SK-N-SH (cell line): ENCODE data around the gene ADGRE2. TPM values are rescaled to one million over a fixed set of nuclear protein-coding genes. Genes with fewer than 3 reads are reported as not detected.

Source experiments
- CTCF ChIA-PET: fragments of 300-600, 350-600 bp; formaldehyde crosslinking; extraction: SDS; loops from one replicate; lab custom pipeline; 2021; lab: Yijun Ruan, JAX
- POLR2A ChIA-PET: fragments of 350-600 bp; sonication (Branson Sonifier 250); formaldehyde crosslinking; extraction: SDS; loops from one replicate; lab custom pipeline; 2020; ENCODE audit warnings: antibody characterized with exemption, inconsistent platforms; lab: Yijun Ruan, JAX
- DNase-seq: peaks from one replicate; pipeline ENCODE4 v3.0.0; 2012
- H2AFZ ChIP-seq: fragments of 200-600 bp; sonication (generic); 2 replicates; pipeline ENCODE4 v1.8.1; 2016; ENCODE audit warnings: antibody characterized with exemption, mild to moderate bottlenecking, low read depth
- H3F3A ChIP-seq: fragments of 200-600 bp; sonication (generic); replicated peaks from 2 replicates; pipeline ENCODE3; 2016; ENCODE audit warnings: antibody characterized with exemption, mild to moderate bottlenecking; ENCODE audit not compliant: insufficient read depth
- H3K27ac ChIP-seq, 2 experiments: fragments of 200-500 bp in 1 of 2; fragments of 200-600 bp in 1 of 2; sonication (Bioruptor generic) in 1 of 2; sonication (generic), shearing (Covaris generic) in 1 of 2; 2 replicates each; pipeline versions ENCODE4 v1.5.1 to v1.6.1; 2014 to 2016; ENCODE audit warnings: low read depth in 2 of 2, inconsistent platforms in 1 of 2, low read length in 1 of 2, mild to moderate bottlenecking in 1 of 2, mixed read lengths in 1 of 2
- H3K27me3 ChIP-seq: fragments of 200-600 bp; sonication (generic), shearing (Covaris generic); 2 replicates; pipeline ENCODE4 v1.6.1; 2016; ENCODE audit warnings: mixed run types; ENCODE audit not compliant: insufficient read depth
- H3K36me3 ChIP-seq, 2 experiments: fragments of 200-500 bp in 1 of 2; fragments of 200-600 bp in 1 of 2; sonication (Bioruptor generic) in 1 of 2; sonication (generic) in 1 of 2; replicated peaks in 1 of 2; 2 replicates each; pipeline versions ENCODE3 to v1.5.1; 2014 to 2016; ENCODE audit warnings: low read length in 1 of 2, mild to moderate bottlenecking in 1 of 2; ENCODE audit not compliant: insufficient read depth in 2 of 2, control insufficient read depth in 1 of 2
- H3K4me1 ChIP-seq, 2 experiments: fragments of 200-500 bp in 1 of 2; fragments of 200-600 bp in 1 of 2; sonication (Bioruptor generic) in 1 of 2; sonication (generic), shearing (Covaris generic) in 1 of 2; 2 replicates each; pipeline versions ENCODE4 v1.5.1 to v1.6.1; 2014 to 2016; ENCODE audit warnings: low read depth in 1 of 2, low read length in 1 of 2, mixed run types in 1 of 2; ENCODE audit not compliant: insufficient read depth in 2 of 2, control insufficient read depth in 1 of 2
- H3K4me2 ChIP-seq: fragments of 200-600 bp; sonication (generic), shearing (Covaris generic); 2 replicates; pipeline ENCODE4 v1.6.1; 2017; ENCODE audit warnings: mixed run types
- H3K4me3 ChIP-seq, 2 experiments: fragments of 200-500 bp in 1 of 2; fragments of 200-600 bp in 1 of 2; sonication (Bioruptor generic) in 1 of 2; sonication (generic), shearing (Covaris generic) in 1 of 2; 2 replicates each; pipeline versions ENCODE4 v1.5.1 to v1.8.1; 2014 to 2016; ENCODE audit warnings: low read depth in 2 of 2, inconsistent platforms in 1 of 2, low read length in 1 of 2, mild to moderate bottlenecking in 1 of 2, mixed read lengths in 1 of 2, moderate library complexity in 1 of 2
- H3K79me2 ChIP-seq: fragments of 200-600 bp; sonication (generic); 2 replicates; pipeline ENCODE4 v1.8.1; 2017; ENCODE audit warnings: mild to moderate bottlenecking; ENCODE audit not compliant: insufficient read depth
- H3K9ac ChIP-seq: fragments of 200-600 bp; sonication (generic); 2 replicates; pipeline ENCODE4 v1.6.1; 2017; ENCODE audit warnings: mixed run types
- H3K9me2 ChIP-seq: fragments of 200-600 bp; sonication (generic); 2 replicates; pipeline ENCODE4 v1.6.1; 2017; ENCODE audit warnings: mixed run types
- H3K9me3 ChIP-seq: fragments of 200-600 bp; sonication (generic); 2 replicates; pipeline ENCODE4 v1.6.1; 2017; ENCODE audit warnings: mixed run types, mild to moderate bottlenecking, moderate library complexity
- H4K20me1 ChIP-seq: fragments of 200-600 bp; sonication (generic); 2 replicates; pipeline ENCODE4 v1.6.1; 2017; ENCODE audit warnings: mild to moderate bottlenecking, mixed run types; ENCODE audit not compliant: insufficient read depth
- ELF1 ChIP-seq: IDR thresholded peaks from 2 replicates; pipeline ENCODE4 v1.4.0; 2012
- EP300 ChIP-seq, 2 experiments: IDR thresholded peaks; 2 replicates each; pipeline versions ENCODE4 v1.4.0 to v1.6.1; 2012; ENCODE audit warnings: borderline replicate concordance in 1 of 2, low read depth in 1 of 2, low read length in 1 of 2
- EZH2phosphoT487 ChIP-seq: fragments of 200-600 bp; sonication (generic); IDR thresholded peaks from 2 replicates; pipeline ENCODE4 v1.6.1; 2017; ENCODE audit warnings: low read depth, mixed run types, mild to moderate bottlenecking, antibody characterized with exemption, moderate library complexity, borderline replicate concordance
- FOXM1 ChIP-seq: IDR thresholded peaks from 2 replicates; pipeline ENCODE4 v1.4.0; 2012; ENCODE audit warnings: low read depth, mild to moderate bottlenecking
- GABPA ChIP-seq: IDR thresholded peaks from 2 replicates; pipeline ENCODE4 v1.4.0; 2012; ENCODE audit warnings: low read depth, mild to moderate bottlenecking
- JUND ChIP-seq: IDR thresholded peaks from 2 replicates; pipeline ENCODE4 v1.4.0; 2012
- MEF2A ChIP-seq: IDR thresholded peaks from 2 replicates; pipeline ENCODE4 v1.4.0; 2012; ENCODE audit warnings: low read depth, borderline replicate concordance
- NFIC ChIP-seq: IDR thresholded peaks from 2 replicates; pipeline ENCODE4 v1.4.0; 2012; ENCODE audit warnings: borderline replicate concordance
- PBX3 ChIP-seq: IDR thresholded peaks from 2 replicates; pipeline ENCODE4; 2012
- POLR2AphosphoS5 ChIP-seq: IDR thresholded peaks from 2 replicates; pipeline ENCODE4 v1.6.1; 2012; ENCODE audit warnings: low read depth, low read length
- RAD21 ChIP-seq: IDR thresholded peaks from 2 replicates; pipeline ENCODE4 v1.6.1; 2012; ENCODE audit warnings: mild to moderate bottlenecking, low read length
- REST ChIP-seq: IDR thresholded peaks from 2 replicates; pipeline ENCODE4 v1.6.1; 2012; ENCODE audit warnings: mild to moderate bottlenecking, low read depth, low read length, moderate library complexity
- RFX5 ChIP-seq: IDR thresholded peaks from 2 replicates; pipeline ENCODE4 v1.6.1; 2012; ENCODE audit warnings: mild to moderate bottlenecking, improper control_type of control experiment, low read length
- RXRA ChIP-seq: IDR thresholded peaks from 2 replicates; pipeline ENCODE4 v1.4.0; 2012; ENCODE audit warnings: low read depth, mild to moderate bottlenecking, borderline replicate concordance
- SIN3A ChIP-seq: IDR thresholded peaks from 2 replicates; pipeline ENCODE4 v1.6.1; 2012; ENCODE audit warnings: low read depth, mild to moderate bottlenecking, low read length, moderate library complexity, borderline replicate concordance
- TEAD4 ChIP-seq: IDR thresholded peaks from 2 replicates; pipeline ENCODE4 v1.4.0; 2012; ENCODE audit warnings: mild to moderate bottlenecking, borderline replicate concordance; ENCODE audit not compliant: insufficient read depth
- USF1 ChIP-seq: IDR thresholded peaks from 2 replicates; pipeline ENCODE4 v1.4.0; 2012; ENCODE audit warnings: low read depth, borderline replicate concordance
- WGBS: methylation state at CpG from one replicate; pipeline ENCODE4 v1.1.6; 2017; ENCODE audit warnings: low lambda C conversion rate; 5-methylcytosine and 5-hydroxymethylcytosine counted together
- polyA plus RNA-seq, 3 experiments: library from polyadenylated mRNA; depleted of rRNA; stranded (reverse); fragments of >200 nt; gene quantifications; 2 replicates each; pipeline ENCODE4 v1.2.3, GENCODE V29; 2012
- TF ChIP-seq, protein P1 (sequence below): fragments of 200-600 bp; sonication (generic); IDR thresholded peaks from 2 replicates; pipeline ENCODE4 v1.6.1; 2017; ENCODE audit warnings: antibody characterized with exemption, mild to moderate bottlenecking, moderate library complexity

ADGRE2 gene
- polyA plus RNA-seq, 1 of the 3 experiments (the other 2 are of a cell fraction), result 0.02 TPM

GRCh38 chr19:14758816-14759215 is 19.5 kb downstream of the ADGRE2 start:
- WGBS, result 11% methylated on average over 16 of the region's 16 CpGs
- no peak overlapping the region for H2AFZ ChIP-seq
- no peaks in the 10 kb centered on the region for H3K9me3 ChIP-seq
- H3F3A ChIP-seq, result no peaks in the 10 kb centered on the region
- H3K4me2 ChIP-seq, result no peak overlapping the region
- H3K27me3 ChIP-seq, result peaks cover 35% of the 10 kb centered on the region
- no peaks in the 10 kb centered on the region for H3K4me1 ChIP-seq
- POLR2A ChIA-PET, result no interaction called here
- no peak overlapping the region for H3K4me3 ChIP-seq
- H3K27ac ChIP-seq, result no peak overlapping the region
- CTCF ChIA-PET, result no interaction called here
- H3K9ac ChIP-seq, result no peak overlapping the region
- TF ChIP-seq RAD21 (no peak), USF1 (no peak), JUND (no peak), NFIC (no peak), RXRA (no peak), SIN3A (no peak), PBX3 (no peak), GABPA (no peak), EZH2phosphoT487 (no peak), REST (no peak), RFX5 (no peak), EP300 (IDR thresholded peaks at IDR 0.05; ENCODE audit: borderline replicate concordance in 1 of 2, low read depth in 1 of 2, low read length in 1 of 2) (no peak), MEF2A (no peak), POLR2AphosphoS5 (no peak), TEAD4 (no peak), FOXM1 (no peak), ELF1 (no peak)
- TF ChIP-seq, protein P1, sequence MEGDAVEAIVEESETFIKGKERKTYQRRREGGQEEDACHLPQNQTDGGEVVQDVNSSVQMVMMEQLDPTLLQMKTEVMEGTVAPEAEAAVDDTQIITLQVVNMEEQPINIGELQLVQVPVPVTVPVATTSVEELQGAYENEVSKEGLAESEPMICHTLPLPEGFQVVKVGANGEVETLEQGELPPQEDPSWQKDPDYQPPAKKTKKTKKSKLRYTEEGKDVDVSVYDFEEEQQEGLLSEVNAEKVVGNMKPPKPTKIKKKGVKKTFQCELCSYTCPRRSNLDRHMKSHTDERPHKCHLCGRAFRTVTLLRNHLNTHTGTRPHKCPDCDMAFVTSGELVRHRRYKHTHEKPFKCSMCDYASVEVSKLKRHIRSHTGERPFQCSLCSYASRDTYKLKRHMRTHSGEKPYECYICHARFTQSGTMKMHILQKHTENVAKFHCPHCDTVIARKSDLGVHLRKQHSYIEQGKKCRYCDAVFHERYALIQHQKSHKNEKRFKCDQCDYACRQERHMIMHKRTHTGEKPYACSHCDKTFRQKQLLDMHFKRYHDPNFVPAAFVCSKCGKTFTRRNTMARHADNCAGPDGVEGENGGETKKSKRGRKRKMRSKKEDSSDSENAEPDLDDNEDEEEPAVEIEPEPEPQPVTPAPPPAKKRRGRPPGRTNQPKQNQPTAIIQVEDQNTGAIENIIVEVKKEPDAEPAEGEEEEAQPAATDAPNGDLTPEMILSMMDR, result no peak
- H3K79me2 ChIP-seq, result no peaks in the 10 kb centered on the region
- no peak for DNase-seq
- H3K9me2 ChIP-seq, result no peaks in the 10 kb centered on the region
- H4K20me1 ChIP-seq, result no peaks in the 10 kb centered on the region
- no peaks in the 10 kb centered on the region for H3K36me3 ChIP-seq
